HS-5 (cell line): ENCODE results near the gene LTO1.

Source experiments
- DNase-seq: peaks from one replicate; pipeline ENCODE4 v3.0.0-alpha.2; 2012; ENCODE audit warnings: low read depth

Gene LTO1

DNA sequence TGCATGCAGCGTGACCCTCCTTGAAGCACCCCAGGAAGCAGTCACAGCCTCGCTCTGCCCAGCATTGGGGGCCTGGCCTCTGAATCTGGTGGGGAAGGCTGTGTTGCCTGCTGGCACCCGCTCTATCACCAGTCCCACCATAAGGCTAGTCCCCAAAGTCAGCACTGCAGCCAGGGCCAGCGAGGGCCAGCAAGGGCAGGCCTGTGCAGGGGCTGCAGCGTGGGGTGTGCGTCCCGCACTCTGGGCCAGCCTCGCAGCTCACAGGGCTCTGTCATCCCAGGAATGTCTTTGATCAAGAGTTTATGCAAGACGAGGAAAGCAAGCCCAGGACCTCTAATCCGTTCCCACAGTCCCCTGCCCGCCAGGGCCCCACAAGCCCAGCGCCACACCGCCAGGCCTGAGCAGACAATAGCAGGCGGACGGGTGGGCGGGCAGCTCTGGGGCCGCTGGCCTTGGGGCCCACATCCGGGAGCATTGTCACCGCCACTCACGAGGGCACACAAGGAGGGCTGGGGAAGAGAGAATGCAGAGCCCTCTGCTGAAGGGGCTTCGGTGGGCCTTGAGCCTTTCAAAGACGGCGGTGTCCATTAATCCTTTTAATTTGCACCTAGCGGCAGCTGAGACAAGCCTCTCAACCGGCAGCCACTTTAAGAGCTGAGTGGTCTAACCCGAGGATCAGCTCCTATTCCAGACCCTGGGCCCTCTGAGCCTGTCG is 17.1 kb downstream of the LTO1 start:
- no peak for DNase-seq

DNA sequence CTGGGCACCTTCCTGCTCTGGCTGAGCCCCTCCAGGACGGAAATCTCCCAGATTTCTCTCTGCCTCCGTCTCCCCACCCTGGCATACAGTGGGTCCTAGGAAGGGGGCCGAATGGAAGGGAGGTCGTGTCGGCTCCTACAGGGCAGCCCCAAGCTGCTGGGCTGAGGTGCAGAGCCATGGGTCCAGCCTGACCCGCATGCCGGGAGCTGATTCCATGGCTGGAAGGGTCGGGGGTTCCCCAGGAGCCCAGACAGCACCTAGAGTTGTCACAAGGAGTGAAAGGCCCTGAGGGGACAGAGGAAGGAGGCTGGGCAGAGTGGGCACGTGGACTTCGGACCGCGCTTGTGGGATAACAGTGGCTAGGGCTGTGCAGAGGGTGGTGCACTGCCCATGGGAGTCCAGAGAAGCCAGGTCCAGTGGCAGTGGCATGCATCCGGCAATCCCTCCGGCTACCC is 17.7 kb downstream of the LTO1 start:
- no peak for DNase-seq

DNA sequence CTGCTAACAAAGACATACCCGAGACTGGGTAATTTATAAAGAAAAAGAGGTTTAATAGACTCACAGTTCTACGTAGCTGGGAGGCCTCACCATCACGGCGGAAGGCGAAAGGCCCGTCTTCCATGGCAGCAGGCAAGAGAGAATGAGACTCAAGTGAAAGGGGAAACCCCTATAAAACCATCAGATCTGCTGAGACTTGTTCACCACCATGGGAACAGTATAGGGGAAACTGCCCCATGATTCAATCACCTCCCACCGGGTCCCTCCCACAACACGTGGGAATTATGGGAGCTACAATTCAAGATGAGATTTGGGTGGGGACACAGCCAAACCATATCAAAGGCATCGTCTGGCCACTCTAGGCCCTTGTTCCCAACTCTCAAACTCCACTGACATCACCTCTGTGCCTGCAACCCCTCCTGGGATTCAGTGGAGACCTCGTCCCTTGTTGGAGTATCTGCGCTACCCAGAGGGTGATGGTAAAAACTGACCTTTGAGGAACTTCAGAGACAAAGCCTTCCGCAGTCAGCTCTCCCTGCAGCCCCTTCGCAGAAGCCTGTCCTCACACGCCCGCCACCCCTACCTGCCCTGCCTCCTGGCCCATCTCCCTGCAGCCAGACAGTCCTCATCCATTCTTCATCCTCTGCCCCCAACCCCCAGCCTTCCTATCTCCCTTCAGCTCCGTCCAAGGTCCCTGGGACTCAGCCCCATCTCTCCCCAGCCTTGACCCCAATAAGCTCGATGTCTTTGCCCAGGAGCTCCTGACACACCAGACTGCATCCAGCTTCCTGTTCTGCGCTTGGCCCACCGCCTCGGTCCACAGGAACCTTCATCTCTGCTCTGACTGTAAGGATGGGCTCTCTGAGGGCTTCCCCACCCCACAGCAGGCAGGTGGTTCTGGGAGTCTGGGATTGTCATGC is 18.4 kb downstream of the LTO1 start:
- DNase-seq, result no peak

DNA sequence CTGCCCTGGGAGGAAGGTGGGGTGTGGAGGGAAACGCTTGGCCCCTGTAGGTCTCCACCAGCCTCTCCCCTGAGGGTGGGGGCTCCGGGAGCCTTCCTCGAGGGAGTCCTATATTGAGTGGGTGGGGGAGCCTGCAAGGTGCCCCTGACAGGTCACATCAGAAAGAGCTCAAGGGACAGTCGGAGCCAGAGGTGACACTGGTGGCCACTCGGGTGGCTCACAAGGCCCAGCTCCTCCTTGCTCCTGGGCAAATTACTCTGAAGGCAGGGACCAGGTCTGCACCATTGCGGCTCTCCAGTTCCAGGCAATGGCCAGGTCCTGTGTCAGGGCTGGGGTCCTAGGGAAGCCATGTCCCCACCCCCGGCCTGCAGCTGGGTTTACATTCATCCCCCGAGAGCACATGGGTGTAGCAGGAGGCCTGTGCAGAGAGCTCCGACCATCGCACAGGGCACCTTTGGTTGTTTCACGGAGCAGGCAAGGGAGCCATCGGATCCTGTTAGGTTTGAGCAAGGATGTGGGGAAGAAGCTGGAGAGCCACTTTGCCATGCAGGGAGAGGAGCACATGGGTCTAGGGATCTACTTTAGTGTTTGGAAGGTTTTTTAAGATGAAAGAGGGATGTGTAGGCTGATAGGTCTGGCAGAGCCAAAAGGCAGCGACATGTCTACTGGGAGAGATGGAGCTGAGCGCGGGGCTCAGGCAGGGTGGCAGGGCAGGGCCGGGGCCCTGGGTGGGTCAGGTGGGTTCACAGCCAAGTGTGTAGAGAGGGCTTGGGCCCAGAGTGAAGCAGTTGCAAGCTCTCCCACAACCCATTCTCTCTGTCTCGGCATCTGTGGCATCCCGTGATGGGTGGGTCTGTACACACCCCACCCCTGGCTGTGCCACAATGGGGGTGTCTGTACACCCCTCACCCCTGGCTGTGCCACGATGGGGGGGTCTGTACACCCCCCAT is 19.4 kb downstream of the LTO1 start:
- no peak for DNase-seq

DNA sequence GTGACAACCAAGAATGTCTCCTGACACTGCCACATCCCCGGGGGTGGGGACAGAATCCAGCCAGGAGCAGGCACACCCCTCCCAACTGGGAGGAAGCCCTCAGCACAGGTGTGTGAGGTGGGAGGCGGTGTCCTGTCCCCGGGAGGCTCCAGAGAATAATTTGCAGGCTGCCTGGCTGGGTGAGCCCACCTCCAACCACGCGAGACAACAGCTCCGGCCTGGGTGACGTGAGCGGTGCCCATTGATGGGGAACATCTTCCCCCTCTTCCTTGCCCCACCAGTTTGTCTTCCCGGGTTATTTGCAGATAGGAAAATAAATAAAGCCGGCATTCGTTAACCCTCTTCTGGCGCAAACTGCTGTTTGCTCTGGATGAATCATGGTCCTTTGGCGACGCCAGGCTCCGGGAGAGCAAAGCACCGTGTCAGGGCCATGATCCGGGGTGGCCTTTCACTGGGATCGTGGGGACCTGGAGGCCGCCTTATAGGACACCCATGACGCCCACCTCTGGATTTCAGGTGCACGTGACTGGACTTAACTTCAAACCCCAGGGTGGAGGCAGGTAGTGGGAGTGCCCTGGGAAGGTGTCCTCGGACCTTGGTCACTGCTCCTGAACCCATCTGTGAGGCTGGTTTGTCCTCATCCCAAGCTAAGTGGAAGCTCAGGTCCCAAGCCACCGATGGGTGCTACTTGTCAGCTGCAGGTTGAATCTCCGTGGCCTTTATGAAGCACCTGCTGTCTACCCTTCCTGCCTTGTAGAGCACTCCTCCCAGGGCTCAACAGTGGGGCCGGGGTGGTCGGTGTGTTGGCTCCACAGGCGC is 20.3 kb downstream of the LTO1 start:
- DNase-seq, result no peak

DNA sequence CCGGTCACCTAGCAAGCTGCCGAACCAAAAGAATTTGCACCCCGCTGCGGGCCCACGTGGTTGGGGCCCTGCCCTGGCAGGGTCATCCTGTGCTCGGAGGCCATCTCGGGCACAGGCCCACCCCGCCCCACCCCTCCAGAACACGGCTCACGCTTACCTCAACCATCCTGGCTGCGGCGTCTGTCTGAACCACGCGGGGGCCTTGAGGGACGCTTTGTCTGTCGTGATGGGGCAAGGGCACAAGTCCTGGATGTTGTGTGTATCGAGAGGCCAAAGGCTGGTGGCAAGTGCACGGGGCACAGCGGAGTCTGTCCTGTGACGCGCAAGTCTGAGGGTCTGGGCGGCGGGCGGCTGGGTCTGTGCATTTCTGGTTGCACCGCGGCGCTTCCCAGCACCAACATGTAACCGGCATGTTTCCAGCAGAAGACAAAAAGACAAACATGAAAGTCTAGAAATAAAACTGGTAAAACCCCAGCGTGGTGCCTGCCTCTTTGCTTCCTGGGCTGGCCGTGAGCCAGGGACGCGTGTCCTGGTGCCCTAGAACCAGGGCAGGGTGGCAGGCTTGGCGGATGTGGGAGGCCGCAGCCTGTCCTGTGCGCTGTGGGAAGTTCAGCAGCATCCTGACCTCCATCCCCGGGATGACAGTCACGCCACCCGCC is 21.0 kb downstream of the LTO1 start:
- no peak for DNase-seq

DNA sequence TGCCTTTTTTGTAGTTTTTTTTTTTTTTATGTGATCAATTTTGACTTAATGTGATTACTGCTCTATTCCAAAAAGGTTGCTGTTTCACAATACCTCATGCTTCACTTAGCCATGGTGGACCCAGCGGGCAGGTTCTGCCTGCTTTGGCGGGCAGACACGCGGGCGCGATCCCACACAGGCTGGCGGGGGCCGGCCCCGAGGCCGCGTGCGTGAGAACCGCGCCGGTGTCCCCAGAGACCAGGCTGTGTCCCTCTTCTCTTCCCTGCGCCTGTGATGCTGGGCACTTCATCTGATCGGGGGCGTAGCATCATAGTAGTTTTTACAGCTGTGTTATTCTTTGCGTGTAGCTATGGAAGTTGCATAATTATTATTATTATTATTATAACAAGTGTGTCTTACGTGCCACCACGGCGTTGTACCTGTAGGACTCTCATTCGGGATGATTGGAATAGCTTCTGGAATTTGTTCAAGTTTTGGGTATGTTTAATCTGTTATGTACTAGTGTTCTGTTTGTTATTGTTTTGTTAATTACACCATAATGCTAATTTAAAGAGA is 21.7 kb downstream of the LTO1 start:
- no peak for DNase-seq

DNA sequence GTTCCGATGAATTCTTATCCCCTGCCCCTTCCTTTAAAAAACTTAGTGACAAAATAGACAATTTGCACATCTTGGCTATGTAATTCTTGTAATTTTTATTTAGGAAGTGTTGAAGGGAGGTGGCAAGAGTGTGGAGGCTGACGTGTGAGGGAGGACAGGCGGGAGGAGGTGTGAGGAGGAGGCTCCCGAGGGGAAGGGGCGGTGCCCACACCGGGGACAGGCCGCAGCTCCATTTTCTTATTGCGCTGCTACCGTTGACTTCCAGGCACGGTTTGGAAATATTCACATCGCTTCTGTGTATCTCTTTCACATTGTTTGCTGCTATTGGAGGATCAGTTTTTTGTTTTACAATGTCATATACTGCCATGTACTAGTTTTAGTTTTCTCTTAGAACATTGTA is 22.2 kb downstream of the LTO1 start:
- DNase-seq, result no peak

DNA sequence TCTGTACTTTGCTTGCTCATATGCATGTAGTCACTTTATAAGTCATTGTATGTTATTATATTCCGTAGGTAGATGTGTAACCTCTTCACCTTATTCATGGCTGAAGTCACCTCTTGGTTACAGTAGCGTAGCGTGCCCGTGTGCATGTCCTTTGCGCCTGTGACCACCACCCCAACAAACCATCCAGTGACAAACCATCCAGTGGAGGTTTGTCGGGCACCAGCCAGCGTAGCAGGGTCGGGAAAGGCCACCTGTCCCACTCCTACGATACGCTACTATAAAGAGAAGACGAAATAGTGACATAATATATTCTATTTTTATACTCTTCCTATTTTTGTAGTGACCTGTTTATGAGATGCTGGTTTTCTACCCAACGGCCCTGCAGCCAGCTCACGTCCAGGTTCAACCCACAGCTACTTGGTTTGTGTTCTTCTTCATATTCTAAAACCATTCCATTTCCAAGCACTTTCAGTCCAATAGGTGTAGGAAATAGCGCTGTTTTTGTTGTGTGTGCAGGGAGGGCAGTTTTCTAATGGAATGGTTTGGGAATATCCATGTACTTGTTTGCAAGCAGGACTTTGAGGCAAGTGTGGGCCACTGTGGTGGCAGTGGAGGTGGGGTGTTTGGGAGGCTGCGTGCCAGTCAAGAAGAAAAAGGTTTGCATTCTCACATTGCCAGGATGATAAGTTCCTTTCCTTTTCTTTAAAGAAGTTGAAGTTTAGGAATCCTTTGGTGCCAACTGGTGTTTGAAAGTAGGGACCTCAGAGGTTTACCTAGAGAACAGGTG is 23.1 kb downstream of the LTO1 start:
- no peak for DNase-seq

DNA sequence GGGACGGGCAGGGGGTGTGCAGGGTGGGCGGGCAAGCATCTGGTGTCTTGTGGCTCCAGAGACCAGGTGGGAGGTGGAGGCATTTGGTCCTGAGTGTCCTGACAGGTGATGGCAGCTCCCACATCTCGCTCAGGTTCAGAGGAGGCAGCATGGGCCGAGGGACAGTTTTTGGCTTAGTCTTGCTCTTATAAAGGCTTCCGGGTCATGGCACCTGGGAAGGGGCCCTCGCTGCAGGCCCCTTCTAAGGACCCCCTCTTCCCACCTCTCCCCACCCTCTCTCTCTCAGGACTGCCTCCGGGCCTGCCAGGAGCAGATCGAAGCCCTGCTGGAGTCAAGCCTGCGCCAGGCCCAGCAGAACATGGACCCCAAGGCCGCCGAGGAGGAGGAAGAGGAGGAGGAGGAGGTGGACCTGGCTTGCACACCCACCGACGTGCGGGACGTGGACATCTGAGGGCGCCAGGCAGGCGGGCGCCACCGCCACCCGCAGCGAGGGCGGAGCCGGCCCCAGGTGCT is 24.3 kb downstream of the LTO1 start:
- no peak for DNase-seq

DNA sequence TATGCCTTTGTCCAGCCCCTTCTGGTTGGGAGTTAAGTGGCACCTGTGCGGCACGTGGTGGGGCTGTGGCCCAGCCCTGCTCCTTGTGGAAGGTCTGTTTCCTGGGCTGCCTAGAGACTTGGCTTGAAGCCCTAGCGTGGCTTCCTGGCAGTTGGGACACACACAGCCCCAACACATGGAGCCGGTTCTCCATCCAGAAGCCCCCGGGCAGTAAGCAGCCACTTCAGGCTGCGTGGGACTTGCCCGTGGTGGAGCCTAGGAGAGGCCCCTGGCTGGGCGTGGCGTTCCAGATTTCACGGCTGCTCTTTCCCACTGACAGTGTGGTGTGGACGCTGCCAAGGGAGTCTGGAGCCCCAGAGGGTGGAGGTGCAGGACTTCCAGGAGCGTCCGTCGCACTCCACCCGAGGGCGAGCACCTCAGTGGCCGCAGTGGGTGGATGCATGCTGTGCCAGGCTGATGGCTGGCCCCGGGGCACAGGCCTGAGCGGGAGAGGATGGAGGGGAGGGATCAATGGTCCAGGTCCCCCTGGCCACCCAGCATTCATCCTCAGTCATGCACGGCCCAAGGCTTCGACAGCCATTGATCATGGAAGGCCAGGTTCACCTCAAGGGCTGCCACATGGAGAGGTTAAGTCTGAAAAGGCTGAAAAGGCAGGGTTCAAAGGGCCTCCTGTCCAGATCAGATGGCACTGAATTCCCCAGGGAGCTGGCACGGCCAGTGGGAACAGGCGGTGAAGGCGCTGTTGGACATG is 24.9 kb downstream of the LTO1 start:
- no peak for DNase-seq

DNA sequence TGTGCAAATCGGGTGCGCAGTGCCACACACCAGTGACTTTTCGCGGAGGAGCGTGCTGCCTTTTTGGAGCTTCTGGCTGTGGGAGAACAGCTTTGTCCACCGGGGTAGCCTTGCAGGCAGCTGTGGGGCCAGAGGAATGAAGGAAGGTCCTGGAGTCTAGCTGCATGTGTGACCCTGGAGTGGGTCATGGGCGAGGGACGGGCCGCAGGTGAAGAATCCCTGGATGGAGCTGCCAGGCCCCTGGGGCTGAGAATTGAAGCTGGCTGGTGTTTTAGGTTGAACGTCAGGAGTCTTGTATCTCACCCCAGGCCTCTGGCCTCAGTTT is 25.6 kb downstream of the LTO1 start:
- no peak for DNase-seq

DNA sequence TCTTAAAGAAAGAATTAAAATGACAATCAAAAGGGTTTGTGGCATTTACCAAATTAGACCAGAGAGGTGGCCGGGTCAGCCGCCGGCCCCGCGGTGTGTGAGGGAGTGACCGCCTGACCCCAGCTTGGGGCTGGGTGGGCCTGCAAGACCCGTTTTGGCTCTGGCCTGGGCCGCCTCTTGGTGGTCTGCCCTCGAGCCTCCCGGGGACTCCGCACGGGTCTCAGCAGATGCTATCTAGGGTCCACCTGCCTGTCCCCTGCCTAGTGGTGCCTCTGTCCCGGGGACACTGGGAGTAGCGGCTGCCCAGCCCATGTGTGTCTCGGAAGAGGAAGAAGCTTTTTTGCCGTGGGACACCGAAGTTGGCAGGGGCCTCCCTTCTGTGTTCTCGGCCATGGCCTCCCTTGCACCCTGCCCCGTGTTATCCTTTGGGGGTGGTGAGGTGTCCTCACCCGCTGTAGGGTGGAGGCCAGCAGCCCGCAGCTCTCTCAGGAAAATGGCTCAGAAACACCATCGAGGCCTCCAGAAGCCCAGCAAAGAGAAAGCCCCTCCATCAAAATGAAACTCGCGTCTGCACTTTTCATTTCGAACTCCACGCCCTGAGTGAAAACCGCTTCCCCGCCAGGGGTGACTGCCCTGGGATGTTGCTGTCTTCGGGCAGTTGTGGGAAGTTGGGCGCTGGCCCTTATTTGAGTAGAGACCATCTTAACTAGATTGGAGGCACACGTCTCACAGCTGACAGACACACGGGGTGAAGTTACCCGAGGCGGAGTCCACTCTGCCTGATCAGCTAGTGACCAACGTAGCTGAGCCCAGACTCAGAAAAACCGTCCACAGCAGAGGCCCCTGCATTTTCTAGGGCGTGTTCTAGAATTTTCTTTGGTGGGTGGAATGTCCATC is 26.2 kb downstream of the LTO1 start:
- DNase-seq, result no peak

DNA sequence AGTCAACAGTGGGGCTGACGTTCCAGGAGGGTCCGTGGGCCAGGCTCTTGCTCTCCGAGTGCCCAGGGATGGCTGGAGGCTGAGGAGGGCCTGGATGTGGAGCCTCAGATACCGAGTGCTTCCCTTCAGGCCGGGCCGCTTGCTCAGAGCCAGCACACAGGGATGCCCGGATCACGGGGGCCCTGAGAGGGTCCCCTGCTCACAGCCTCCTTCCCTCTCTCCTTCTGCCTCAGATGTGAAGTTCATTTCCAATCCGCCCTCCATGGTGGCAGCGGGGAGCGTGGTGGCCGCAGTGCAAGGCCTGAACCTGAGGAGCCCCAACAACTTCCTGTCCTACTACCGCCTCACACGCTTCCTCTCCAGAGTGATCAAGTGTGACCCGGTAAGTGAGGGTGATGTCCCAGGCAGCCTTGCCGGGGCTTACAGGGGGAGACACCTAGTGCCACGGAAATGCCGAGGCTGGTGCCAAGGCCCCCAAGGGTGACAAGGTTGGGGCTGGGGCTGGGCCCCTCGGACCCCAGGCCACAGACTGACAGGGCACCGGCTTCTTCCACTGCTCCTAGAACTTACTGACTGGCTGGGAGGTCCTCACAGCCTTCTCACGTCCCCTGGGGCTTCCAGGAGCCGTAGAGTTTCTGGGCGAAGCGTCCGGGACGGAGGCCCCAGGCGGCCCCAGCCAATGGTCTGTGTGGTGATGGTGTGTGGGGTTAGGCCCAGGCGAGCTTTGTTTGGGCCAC is 27.2 kb downstream of the LTO1 start:
- DNase-seq, result no peak

DNA sequence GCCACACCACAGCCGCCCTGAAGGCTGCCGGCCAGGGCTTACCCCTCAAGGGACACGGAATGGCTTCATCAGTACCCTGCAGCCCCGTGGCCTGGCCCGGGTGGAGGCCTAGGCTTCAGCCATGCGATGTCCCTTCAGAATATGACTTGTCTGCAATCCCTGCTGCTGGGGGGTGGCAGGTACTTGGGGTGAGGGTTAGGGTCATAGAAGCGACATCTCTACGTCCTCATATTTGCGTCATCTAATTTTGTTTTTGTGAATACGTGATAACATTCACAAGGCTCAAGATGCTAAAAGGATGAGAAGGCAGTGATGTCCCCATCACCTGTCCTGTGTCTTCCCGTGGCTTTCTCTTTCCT is 27.8 kb downstream of the LTO1 start:
- no peak for DNase-seq

DNA sequence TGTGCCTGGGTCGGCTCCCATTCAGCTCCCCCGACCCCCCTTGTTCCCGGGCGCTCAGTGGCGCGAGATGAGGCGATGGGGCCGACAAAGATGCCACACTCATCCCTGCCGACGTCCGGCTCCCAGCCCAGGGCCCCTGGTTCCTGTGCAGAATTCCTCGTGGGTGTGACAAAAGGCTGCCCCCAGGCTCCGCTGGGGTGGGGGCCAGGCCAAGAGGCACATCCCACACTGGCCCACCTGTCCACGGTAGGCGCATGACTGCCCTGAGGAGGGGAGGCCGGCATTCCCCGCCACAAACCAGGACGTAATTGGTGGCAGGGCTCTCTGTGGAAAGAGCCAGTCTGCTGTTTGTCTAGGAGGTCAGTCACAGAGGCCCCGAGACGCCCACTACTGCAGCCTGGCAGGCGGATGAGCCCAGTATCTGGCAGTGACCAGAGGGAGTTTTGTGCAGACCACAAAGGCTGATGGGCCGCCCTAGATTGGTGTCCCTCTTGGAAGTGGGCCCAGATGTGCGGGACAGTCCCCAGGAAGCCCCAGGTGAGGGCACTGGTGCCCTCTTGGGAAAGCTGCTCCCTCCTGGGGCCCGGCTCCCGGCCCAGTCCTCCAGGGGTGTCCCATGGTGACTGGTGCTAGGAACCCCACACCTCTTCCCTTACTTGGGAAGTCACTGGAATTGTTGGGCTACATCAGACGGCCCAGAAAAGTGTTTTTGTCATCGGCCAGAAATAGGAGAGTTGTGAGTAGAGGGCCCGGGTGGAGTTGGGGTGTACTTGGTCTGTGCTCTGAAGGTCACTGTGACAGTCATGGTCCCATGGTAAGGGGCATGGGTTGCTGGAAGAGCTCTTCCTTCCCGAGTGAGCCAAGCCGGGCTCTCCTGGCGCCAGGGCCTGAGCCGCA is 28.4 kb downstream of the LTO1 start:
- no peak for DNase-seq
